Mucosa of descending colon (tissue), 3 donors: ENCODE data around the gene FAM193A. TPM values are rescaled to one million over a fixed set of nuclear protein-coding genes. Genes with fewer than 3 reads are reported as not detected.

Experiments
- ATAC-seq: fragments of 200-7000 bp; cut with Tn5 transposase; one replicate; pipeline ENCODE4 v1.9.1; 2020; ENCODE audit warnings: mild to moderate bottlenecking, moderate library complexity
- DNase-seq, 3 donors: peaks; one replicate each; pipeline ENCODE4 v3.0.0-alpha.2; 2020
- H3K36me3 ChIP-seq: fragments of 200-600 bp; one replicate; pipeline ENCODE4 v1.8.0; 2021; ENCODE audit warnings: low read depth, mild to moderate bottlenecking
- H3K4me1 ChIP-seq: fragments of 200-600 bp; one replicate; pipeline ENCODE4 v1.8.0; 2021; ENCODE audit warnings: low read depth, mild to moderate bottlenecking
- H3K4me3 ChIP-seq: fragments of 200-600 bp; one replicate; pipeline ENCODE4 v1.8.0; 2021; ENCODE audit warnings: mild to moderate bottlenecking
- H3K9me3 ChIP-seq: fragments of 200-600 bp; one replicate; pipeline ENCODE4 v1.8.0; 2021; ENCODE audit warnings: mild to moderate bottlenecking
- intact Hi-C, 2 donors: fragments of 100-400 bp; cut with DNase I in 1 of 2; cut with micrococcal nuclease in 1 of 2; formaldehyde crosslinking; loops; one replicate each; pipeline versions ENCODE4 v1.11.0 to v1.11.1; 2022; cut with DNase I, micrococcal nuclease
- total RNA-seq, 3 donors: library from RNA; stranded (reverse); fragmentation: NEBNext Ultra II Directional in 2 of 3; extraction: Animal tissue kit (Norgen Biotek cat#: 25700) in 2 of 3; gene quantifications; one replicate each; pipeline versions ENCODE4 v1.2.1 to v1.2.4, GENCODE V29; 2021 to 2023
- TF ChIP-seq, protein P1 (sequence below): fragments of 200-600 bp; IDR thresholded peaks from one replicate; pipeline ENCODE4 v1.8.0; 2022; ENCODE audit warnings: antibody characterized with exemption, mild to moderate bottlenecking
- donor health status: DM: no; HTN: no; CAD: no; lungs with moderate emphysema.
- donor health status: DM: no; HTN: no; CAD: no.
- donor health status: DM: no; HTN: yes; CAD: no.

Gene FAM193A
- total RNA-seq, 3 donors from 2014 or later, result 26.7 to 35.2 (median 28.6) TPM

DNA sequence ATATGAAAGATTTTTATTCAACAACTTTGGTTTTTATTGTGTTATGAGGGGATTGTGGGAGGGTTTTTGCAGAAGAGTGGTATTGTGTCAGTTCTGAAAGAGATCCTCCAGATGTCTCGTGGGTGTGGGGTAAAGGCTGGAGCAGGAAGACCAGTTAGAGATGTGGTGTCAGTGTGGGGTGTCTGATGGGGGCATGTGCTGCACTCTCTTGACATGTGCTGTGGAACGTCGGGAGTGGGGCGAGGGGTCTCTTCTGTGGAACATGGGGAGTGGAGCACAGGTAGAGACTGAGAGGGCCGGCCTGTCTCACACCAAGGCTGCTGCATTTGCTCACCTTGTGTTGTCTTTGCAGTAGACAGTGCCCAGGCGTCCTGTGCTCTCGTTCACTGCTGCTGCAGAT, 37.6 kb downstream of the FAM193A start:
- DNase-seq (no peak), ATAC-seq (no peak)
- intact Hi-C loops, result no loop called here
- Histone ChIP-seq H3K9me3 (no peaks in the 10 kb centered on the region), H3K4me1 (peaks cover 4% of the 10 kb centered on the region), H3K4me3 (no peak overlapping the region), H3K36me3 (no peaks in the 10 kb centered on the region)
- TF ChIP-seq, protein P1, sequence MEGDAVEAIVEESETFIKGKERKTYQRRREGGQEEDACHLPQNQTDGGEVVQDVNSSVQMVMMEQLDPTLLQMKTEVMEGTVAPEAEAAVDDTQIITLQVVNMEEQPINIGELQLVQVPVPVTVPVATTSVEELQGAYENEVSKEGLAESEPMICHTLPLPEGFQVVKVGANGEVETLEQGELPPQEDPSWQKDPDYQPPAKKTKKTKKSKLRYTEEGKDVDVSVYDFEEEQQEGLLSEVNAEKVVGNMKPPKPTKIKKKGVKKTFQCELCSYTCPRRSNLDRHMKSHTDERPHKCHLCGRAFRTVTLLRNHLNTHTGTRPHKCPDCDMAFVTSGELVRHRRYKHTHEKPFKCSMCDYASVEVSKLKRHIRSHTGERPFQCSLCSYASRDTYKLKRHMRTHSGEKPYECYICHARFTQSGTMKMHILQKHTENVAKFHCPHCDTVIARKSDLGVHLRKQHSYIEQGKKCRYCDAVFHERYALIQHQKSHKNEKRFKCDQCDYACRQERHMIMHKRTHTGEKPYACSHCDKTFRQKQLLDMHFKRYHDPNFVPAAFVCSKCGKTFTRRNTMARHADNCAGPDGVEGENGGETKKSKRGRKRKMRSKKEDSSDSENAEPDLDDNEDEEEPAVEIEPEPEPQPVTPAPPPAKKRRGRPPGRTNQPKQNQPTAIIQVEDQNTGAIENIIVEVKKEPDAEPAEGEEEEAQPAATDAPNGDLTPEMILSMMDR, result no peak

DNA sequence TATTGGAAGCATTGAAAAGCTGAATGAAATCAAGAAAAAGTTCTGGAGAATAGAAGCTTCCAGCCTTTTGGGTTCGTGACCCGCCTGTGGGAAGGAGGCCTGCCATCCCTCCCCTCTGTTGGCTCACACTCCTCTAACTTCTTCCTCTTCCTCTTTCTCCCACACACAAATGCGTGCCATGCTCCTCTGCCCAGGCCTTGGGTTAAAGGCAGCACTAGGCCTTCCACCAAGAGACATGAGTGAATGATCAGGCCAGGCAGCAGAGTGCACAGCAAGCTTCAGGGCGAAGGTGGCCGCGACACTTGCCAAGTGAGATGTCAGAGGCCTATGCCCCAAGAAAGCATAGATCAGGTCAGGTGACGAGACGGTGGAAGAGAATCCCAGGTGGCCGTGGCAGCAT, 38.4 kb downstream of the FAM193A start:
- no peak overlapping the region for H3K4me3 ChIP-seq
- TF ChIP-seq, protein P1, result no peak
- peaks cover 4% of the 10 kb centered on the region for H3K4me1 ChIP-seq
- intact Hi-C loops, result no loop called here
- no peaks in the 10 kb centered on the region for H3K36me3 ChIP-seq
- ATAC-seq, result no peak
- H3K9me3 ChIP-seq, result no peaks in the 10 kb centered on the region
- no peak for DNase-seq

DNA sequence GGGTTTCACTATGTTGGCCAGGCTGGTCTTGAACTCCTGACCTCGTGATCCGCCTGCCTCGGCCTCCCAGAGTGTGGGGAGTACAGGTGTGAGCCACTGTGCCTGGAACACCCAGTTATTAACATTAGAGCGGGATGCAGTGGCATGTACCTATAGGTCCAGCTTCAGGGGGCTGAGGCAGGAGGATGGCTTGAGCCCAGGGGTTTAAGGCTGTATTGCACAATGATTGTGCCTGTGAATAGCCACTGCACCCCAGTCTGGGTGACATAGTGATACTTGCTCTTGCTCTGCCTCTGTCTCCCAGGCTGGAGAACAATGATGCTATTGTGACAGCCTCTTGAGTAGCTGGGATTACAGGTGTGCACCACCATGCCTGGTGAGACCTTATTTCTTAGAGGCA, 39.8 kb downstream of the FAM193A start:
- Histone ChIP-seq H3K36me3 (no peaks in the 10 kb centered on the region), H3K4me1 (no peaks in the 10 kb centered on the region), H3K9me3 (no peaks in the 10 kb centered on the region), H3K4me3 (no peak overlapping the region)
- TF ChIP-seq, protein P1, result no peak
- intact Hi-C loops, result no loop called here
- ATAC-seq (no peak), DNase-seq (no peak)

DNA sequence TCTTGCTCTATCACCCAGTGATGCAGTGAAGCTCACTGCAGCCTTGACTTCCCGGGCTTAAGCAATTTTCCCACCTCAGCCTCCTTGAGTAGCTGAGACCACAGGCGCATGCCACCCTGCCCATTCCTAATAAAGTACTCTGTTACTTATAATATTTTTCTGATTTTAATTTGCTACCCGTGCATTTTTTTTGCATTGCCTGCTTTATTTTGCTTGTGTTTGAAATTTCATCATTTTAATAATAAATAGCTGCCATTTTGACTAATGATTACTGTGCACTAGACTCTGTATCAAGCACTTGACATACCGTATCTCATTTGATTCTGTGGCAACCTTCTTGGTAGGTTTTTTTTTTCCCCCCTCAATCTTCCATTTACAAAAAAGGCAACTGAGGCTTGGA, 41.7 kb downstream of the FAM193A start:
- H3K36me3 ChIP-seq, result no peaks in the 10 kb centered on the region
- H3K4me3 ChIP-seq, result no peak overlapping the region
- TF ChIP-seq, protein P1, result no peak
- ATAC-seq (no peak), DNase-seq (no peak)
- H3K4me1 ChIP-seq, result peaks cover 4% of the 10 kb centered on the region
- intact Hi-C loops, result no loop called here
- no peaks in the 10 kb centered on the region for H3K9me3 ChIP-seq

DNA sequence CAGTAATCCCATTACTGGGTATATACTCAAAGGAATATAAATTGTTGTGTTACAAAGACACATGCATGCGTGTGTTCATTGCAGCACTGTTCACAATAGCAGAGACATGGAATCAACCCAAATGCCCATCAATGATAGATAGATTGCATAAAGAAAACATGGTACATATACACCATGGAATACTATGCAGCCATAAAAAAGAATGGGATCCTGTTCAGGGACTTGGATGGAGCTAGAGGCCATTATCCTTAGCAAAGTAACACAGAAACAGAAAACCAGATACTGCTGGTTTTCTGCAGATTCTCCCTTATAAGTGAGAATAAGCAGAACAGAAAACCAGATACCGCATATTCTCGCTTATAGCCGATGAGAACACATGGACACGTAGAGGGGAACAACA, 43.5 kb downstream of the FAM193A start:
- Histone ChIP-seq H3K9me3 (no peaks in the 10 kb centered on the region), H3K36me3 (no peaks in the 10 kb centered on the region), H3K4me3 (no peak overlapping the region), H3K4me1 (peaks cover 9% of the 10 kb centered on the region)
- DNase-seq (no peak), ATAC-seq (no peak)
- TF ChIP-seq, protein P1, result no peak
- intact Hi-C loops, result no loop called here

DNA sequence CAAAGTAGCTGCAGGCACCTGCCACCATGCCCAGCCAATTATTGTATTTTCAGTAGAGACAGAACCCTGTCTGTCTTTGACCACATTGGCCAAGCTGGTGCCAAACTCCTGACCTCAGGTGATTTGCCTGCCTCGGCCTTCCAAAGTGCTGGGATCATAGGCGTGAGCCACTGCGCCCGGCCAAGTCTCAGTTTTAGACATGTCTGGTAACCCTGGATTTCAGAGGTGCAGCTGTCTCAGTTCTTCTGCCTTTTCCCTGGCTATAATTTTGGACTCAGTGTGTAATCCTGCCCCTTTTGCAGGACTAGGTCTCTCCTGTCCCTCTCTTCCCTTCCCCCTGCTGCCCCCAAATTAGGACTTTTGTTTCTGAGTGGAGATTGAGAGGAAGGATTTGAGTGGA, 46.6 kb downstream of the FAM193A start:
- Histone ChIP-seq H3K4me1 (peaks cover 9% of the 10 kb centered on the region), H3K9me3 (no peaks in the 10 kb centered on the region), H3K4me3 (no peak overlapping the region), H3K36me3 (no peaks in the 10 kb centered on the region)
- TF ChIP-seq, protein P1, result no peak
- DNase-seq (no peak), ATAC-seq (peak; percentile 20)
- intact Hi-C loops, result no loop called here
